ENCODE measurements around the gene MGAT4C.

MGAT4C gene

DNA sequence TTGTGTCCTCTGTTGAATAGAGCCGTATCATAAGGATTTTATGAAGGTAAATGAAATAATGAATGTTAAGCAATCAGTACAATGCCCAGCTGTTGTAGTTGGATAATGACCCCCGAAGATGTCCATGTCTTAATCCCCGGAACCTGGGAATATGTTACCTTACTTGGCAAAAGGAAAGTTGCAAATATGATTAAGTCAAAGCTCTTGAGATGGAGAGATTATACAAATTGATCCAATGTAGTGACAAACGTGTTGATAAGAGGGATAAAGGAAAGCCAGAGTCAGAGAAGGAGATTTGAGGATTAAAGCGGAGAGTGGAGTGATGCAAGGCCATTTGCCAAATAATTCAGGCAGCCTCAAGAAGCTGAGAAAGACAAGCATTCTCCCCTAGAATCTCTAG is 19.2 kb upstream of the MGAT4C start:
- DNase-seq (ENCODE audit: low read depth) = no peak

DNA sequence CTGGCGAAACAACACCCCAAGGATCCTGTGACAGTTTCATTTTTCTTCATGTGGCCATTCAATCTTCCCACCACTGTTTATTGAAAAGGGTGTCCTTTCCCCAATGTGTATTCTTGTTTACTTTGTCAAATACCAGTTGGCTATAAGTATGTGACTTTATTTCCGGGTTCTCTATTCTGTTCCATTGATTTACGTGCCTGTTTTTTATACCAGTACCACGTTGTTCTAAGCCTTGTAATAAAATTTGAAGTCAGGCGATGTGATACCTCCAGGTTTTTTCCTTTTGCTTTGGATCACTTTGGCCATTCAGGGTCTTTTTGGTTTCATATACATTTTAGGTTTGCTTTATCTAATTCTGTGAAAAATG is 9.1 kb upstream of the MGAT4C start:
- TF ChIP-seq, protein P1, sequence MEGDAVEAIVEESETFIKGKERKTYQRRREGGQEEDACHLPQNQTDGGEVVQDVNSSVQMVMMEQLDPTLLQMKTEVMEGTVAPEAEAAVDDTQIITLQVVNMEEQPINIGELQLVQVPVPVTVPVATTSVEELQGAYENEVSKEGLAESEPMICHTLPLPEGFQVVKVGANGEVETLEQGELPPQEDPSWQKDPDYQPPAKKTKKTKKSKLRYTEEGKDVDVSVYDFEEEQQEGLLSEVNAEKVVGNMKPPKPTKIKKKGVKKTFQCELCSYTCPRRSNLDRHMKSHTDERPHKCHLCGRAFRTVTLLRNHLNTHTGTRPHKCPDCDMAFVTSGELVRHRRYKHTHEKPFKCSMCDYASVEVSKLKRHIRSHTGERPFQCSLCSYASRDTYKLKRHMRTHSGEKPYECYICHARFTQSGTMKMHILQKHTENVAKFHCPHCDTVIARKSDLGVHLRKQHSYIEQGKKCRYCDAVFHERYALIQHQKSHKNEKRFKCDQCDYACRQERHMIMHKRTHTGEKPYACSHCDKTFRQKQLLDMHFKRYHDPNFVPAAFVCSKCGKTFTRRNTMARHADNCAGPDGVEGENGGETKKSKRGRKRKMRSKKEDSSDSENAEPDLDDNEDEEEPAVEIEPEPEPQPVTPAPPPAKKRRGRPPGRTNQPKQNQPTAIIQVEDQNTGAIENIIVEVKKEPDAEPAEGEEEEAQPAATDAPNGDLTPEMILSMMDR (IDR thresholded peaks at IDR 0.05; ENCODE audit: low read length, missing control alignments) = no peak
- H3K4me3 ChIP-seq (replicated peaks; ENCODE audit: low read depth, low read length) = no peak overlapping the region

More for the DNA sequence above, 19.2 kb upstream of the MGAT4C start:
- TF ChIP-seq, protein P1 (IDR thresholded peaks at IDR 0.05; ENCODE audit: low read length, missing control alignments) = no peak
- H3K4me3 ChIP-seq (replicated peaks; ENCODE audit: low read depth, low read length) = no peak overlapping the region

GRCh38 chr12:86264451-86265328 is 8.5 kb upstream of the MGAT4C start:
- no peak overlapping the region for H3K4me3 ChIP-seq (replicated peaks; ENCODE audit: low read depth, low read length)
- no peak for DNase-seq (ENCODE audit: low read depth)
- TF ChIP-seq, protein P1 (IDR thresholded peaks at IDR 0.05; ENCODE audit: low read length, missing control alignments) = no peak

More for the DNA sequence above, 9.1 kb upstream of the MGAT4C start:
- DNase-seq (ENCODE audit: low read depth) = no peak

DNA sequence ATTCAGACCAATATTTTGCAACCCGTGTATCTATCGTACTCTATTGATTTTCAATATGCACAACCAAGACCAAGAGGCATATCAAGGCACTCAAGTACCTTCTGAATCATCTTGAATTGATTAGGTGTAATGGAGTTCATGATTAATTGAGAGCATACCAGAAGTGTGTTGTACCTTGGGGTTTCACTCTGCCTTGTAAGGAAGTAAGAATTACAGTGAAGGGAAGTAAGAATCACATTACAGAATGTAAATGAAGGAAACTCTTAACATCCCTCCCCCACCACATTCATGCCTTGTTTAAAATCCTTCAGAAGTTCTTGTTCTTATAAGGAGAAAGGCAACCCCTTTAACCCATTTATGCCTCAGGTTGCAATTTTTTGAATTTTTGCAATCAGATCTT is 5.4 kb upstream of the MGAT4C start:
- H3K4me3 ChIP-seq (replicated peaks; ENCODE audit: low read depth, low read length) = no peak overlapping the region
- no peak for DNase-seq (ENCODE audit: low read depth)
- TF ChIP-seq, protein P1 (IDR thresholded peaks at IDR 0.05; ENCODE audit: low read length, missing control alignments) = no peak

- peak; percentile 36 for DNase-seq (ENCODE audit: low read depth)
- TF ChIP-seq, protein P1 (IDR thresholded peaks at IDR 0.05; ENCODE audit: low read length, missing control alignments) = no peak
- no peak overlapping the region for H3K4me3 ChIP-seq (replicated peaks; ENCODE audit: low read depth, low read length)
These were observed 5.0 kb upstream of the MGAT4C start for GRCh38 chr12:86261142-86261541.

DNA sequence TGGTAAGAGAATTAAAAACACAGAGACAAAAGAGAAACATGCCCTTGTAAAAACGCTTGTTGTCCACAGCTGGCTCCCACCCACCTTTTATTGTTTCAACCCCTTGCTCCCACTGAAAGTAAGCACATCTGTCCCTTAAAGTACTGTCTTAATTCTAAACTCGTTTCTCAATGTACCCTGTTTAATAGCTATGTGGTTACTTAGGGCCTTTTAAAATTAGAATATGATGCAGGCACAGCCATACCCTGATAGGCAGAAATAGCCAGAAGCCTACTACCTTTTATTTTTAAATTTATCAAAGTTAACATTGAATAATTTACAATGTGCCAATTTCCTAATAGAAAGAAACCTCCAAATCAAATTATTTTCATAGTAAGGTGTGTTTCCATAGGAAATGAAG is 4.0 kb upstream of the MGAT4C start:
- DNase-seq (ENCODE audit: low read depth) = no peak
- no peak overlapping the region for H3K4me3 ChIP-seq (replicated peaks; ENCODE audit: low read depth, low read length)
- TF ChIP-seq, protein P1 (IDR thresholded peaks at IDR 0.05; ENCODE audit: low read length, missing control alignments) = no peak

GRCh38 chr12:86257134-86257533 is 943 bp upstream of the MGAT4C start:
- H3K4me3 ChIP-seq (replicated peaks; ENCODE audit: low read depth, low read length) = no peak overlapping the region
- TF ChIP-seq, protein P1 (IDR thresholded peaks at IDR 0.05; ENCODE audit: low read length, missing control alignments) = no peak
- DNase-seq (ENCODE audit: low read depth) = no peak

Data from fibroblast of pulmonary artery (primary cell).